ENCODE data around the gene PRKCE. TPM values are rescaled to one million over a fixed set of nuclear protein-coding genes. Genes with fewer than 3 reads are reported as not detected.

The PRKCE gene
- total RNA-seq, 1 experiment from 2014 or later, result 14.0 TPM

DNA sequence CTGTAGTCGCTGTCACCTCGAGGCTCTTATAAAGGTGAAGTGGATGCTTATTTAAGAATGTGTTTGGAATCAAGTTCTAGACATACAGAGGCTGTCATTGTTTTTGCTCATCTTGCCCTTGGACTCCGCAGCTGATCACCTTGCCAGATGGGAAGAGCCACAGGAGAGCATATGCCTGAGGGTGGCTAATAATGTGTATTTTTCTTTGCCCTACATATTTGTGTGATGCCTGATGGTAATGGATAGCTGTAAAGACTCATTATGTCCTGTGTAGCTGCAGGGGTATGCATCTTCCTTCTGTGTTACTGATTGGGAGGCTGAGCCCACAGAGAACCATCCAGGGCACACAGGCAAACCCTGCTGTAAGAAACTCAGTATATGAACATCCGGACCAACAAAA, 61.7 kb downstream of the PRKCE start:
- in situ Hi-C loops (cut with HindIII; ENCODE audit: low pct_unique_long_range_greater_than_20kb, low sequenced_read_pairs) (no loop called here), intact Hi-C loops (cut with micrococcal nuclease; ENCODE audit: unreplicated experiment) (no loop called here)
- Histone ChIP-seq H3K4me1 (ENCODE audit: control insufficient read depth, insufficient read depth, low read length) (no peaks in the 10 kb centered on the region), H3K27me3 (ENCODE audit: control insufficient read depth, insufficient read depth, low read length) (no peaks in the 10 kb centered on the region), H3K4me3 (ENCODE audit: low read depth in 2 of 2, low read length in 2 of 2) (no peak overlapping the region), H3K36me3 (ENCODE audit: control insufficient read depth, insufficient read depth, low read length) (no peaks in the 10 kb centered on the region), H3K9me3 (ENCODE audit: control insufficient read depth, insufficient read depth, low read depth, low read length) (no peaks in the 10 kb centered on the region), H3K27ac (ENCODE audit: low read length) (no peak overlapping the region)
- no TSS peak for BruUV-seq (replicated peaks)
- DNase-seq (ENCODE audit: low read depth, low spot score), result no peak
- no peak for ATAC-seq
- CTCF ChIA-PET, result no interaction called here
- POLR2A ChIA-PET, result interaction anchor here (0.5 kb wide), 1 partner anchor 15 kb away, joined by 4 read pairs; no protein-coding TSS in a partner anchor
- TF ChIP-seq SIN3A (IDR thresholded peaks at IDR 0.05; ENCODE audit: borderline replicate concordance, insufficient read depth, low read depth, low read length), result no peak
- no peak for TF ChIP-seq POLR2AphosphoS5 (IDR thresholded peaks at IDR 0.05; ENCODE audit: low read depth, low read length)
- TF ChIP-seq, protein P1, sequence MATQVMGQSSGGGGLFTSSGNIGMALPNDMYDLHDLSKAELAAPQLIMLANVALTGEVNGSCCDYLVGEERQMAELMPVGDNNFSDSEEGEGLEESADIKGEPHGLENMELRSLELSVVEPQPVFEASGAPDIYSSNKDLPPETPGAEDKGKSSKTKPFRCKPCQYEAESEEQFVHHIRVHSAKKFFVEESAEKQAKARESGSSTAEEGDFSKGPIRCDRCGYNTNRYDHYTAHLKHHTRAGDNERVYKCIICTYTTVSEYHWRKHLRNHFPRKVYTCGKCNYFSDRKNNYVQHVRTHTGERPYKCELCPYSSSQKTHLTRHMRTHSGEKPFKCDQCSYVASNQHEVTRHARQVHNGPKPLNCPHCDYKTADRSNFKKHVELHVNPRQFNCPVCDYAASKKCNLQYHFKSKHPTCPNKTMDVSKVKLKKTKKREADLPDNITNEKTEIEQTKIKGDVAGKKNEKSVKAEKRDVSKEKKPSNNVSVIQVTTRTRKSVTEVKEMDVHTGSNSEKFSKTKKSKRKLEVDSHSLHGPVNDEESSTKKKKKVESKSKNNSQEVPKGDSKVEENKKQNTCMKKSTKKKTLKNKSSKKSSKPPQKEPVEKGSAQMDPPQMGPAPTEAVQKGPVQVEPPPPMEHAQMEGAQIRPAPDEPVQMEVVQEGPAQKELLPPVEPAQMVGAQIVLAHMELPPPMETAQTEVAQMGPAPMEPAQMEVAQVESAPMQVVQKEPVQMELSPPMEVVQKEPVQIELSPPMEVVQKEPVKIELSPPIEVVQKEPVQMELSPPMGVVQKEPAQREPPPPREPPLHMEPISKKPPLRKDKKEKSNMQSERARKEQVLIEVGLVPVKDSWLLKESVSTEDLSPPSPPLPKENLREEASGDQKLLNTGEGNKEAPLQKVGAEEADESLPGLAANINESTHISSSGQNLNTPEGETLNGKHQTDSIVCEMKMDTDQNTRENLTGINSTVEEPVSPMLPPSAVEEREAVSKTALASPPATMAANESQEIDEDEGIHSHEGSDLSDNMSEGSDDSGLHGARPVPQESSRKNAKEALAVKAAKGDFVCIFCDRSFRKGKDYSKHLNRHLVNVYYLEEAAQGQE (IDR thresholded peaks at IDR 0.05; ENCODE audit: insufficient read depth in 1 of 2, low read depth in 2 of 2, low read length in 1 of 2), result no peak
- TF ChIP-seq TCF7L2 (IDR thresholded peaks at IDR 0.05; ENCODE audit: low read depth, low read length), result no peak
- TF ChIP-seq, protein P2, sequence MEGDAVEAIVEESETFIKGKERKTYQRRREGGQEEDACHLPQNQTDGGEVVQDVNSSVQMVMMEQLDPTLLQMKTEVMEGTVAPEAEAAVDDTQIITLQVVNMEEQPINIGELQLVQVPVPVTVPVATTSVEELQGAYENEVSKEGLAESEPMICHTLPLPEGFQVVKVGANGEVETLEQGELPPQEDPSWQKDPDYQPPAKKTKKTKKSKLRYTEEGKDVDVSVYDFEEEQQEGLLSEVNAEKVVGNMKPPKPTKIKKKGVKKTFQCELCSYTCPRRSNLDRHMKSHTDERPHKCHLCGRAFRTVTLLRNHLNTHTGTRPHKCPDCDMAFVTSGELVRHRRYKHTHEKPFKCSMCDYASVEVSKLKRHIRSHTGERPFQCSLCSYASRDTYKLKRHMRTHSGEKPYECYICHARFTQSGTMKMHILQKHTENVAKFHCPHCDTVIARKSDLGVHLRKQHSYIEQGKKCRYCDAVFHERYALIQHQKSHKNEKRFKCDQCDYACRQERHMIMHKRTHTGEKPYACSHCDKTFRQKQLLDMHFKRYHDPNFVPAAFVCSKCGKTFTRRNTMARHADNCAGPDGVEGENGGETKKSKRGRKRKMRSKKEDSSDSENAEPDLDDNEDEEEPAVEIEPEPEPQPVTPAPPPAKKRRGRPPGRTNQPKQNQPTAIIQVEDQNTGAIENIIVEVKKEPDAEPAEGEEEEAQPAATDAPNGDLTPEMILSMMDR (IDR thresholded peaks at IDR 0.05), result no peak

DNA sequence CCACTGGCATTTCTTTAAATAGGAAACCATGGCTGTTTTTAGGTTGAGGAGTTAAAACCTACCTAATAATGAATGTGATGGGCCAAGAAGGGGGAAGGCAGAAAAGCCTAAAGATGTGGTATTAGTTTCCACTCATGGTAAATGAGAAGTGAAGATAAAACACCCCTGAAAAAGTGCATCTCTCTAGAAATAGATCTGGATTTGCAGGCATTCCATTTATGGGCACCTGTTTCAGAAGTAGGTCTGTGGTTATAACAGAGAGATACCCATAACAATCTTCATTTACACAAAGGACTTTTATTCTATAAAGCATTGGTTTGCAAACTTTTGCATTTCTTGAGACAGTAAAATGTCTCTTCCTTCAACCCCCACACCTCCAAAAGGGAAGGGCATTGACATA, 62.1 kb downstream of the PRKCE start:
- H3K4me1 ChIP-seq (ENCODE audit: control insufficient read depth, insufficient read depth, low read length), result no peaks in the 10 kb centered on the region
- no peak overlapping the region for H3K4me3 ChIP-seq (ENCODE audit: low read depth in 2 of 2, low read length in 2 of 2)
- TF ChIP-seq, protein P1 (IDR thresholded peaks at IDR 0.05; ENCODE audit: insufficient read depth in 1 of 2, low read depth in 2 of 2, low read length in 1 of 2), result no peak
- TF ChIP-seq POLR2AphosphoS5 (IDR thresholded peaks at IDR 0.05; ENCODE audit: low read depth, low read length), result no peak
- no peak for TF ChIP-seq SIN3A (IDR thresholded peaks at IDR 0.05; ENCODE audit: borderline replicate concordance, insufficient read depth, low read depth, low read length)
- no peak for TF ChIP-seq TCF7L2 (IDR thresholded peaks at IDR 0.05; ENCODE audit: low read depth, low read length)
- TF ChIP-seq, protein P2 (IDR thresholded peaks at IDR 0.05), result no peak
- ChIA-PET CTCF (no interaction called here), POLR2A (no interaction called here)
- H3K27me3 ChIP-seq (ENCODE audit: control insufficient read depth, insufficient read depth, low read length), result no peaks in the 10 kb centered on the region
- DNase-seq (ENCODE audit: low read depth, low spot score) (no peak), ATAC-seq (no peak)
- no peaks in the 10 kb centered on the region for H3K36me3 ChIP-seq (ENCODE audit: control insufficient read depth, insufficient read depth, low read length)
- H3K9me3 ChIP-seq (ENCODE audit: control insufficient read depth, insufficient read depth, low read depth, low read length), result no peaks in the 10 kb centered on the region
- BruUV-seq (replicated peaks), result no TSS peak
- H3K27ac ChIP-seq (ENCODE audit: low read length), result no peak overlapping the region
- intact Hi-C loops (cut with micrococcal nuclease; ENCODE audit: unreplicated experiment) (no loop called here), in situ Hi-C loops (cut with HindIII; ENCODE audit: low pct_unique_long_range_greater_than_20kb, low sequenced_read_pairs) (no loop called here)
